Smooth muscle cell of the umbilical artery (primary cell): ENCODE data around the gene CENPX. TPM values are rescaled to one million over a fixed set of nuclear protein-coding genes. Genes with fewer than 3 reads are reported as not detected.

Source experiments
- total RNA-seq: library from RNA; depleted of rRNA; stranded (reverse); fragments of >200 nt; gene quantifications from 2 replicates; pipeline ENCODE4 v1.2.3, GENCODE V29; 2014

The CENPX gene
- total RNA-seq, result 11.3 and 17.7 TPM in 2 replicates

DNA sequence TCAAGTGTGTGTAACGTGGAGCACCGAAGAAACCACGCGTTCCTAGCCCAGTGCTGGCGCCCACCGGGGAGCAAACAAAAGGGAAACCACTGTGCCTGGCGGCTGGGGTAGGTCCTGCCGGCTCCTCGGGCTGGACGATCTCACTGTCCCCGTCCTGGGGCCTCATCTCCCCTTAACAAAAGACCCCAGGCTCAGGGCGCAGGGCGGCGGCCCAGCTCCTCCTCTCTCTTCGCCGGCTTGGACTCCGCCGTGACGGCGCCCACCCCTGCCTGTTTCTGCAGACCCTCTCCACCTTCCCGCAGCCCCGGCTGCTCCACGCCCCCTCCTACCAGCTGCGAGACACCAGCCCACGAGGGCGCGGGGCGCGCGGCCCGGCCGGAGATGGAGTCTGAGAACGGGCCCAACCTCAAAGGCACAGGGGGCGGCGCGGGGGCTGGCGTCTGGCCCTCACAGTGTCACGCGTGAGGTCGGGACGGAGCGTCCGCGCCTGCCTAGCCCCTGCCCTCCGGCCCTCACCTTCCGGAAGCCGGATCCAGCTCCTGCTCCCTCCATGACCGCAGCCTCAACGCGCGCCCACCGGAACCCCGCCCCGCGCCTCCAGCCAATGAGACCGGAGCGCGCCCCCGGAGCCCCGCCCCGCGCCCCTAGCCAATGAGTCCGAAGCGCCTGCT lies at the start of gene CENPX:
TSS of gene CENPX (minus strand) at position 569 of the 671 bp plus-strand sequence. CDS start at position 552, 17 bp downstream.

DNA sequence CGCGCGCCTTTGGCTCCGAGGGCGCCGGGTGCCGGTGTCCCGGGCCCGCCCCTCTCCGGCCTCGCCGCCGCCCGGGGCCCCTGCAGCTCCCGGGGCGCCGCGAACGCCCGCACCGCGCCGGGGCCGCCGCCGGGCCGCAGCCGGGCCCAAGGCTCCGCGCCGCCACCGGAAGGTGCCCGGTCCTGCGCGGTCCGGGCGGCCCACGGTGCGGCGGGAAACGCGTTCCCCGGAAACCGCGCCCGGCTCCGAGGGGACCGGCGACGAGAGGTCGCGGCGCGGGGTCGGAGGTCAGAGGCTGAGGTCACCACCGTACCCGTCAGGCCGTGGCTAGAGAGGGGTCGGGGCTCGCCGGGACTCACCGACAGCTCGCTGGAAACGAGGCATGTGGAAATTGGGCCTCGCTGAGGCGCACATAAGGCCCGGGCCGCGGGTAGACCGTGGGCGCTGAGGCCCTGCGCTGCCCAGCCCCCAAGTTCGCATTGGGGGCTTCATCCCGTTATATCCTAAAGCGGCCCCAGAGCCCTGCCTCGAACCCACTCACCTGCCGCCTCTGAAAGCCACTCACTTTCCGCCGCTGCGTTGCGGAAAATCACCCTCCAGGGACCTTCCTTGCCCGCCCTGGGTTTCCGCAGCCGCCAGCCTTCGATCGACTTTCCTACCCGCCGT lies 43.1 kb upstream of the CENPX start, which contains the start of gene DUS1L:
TSS of gene DUS1L (minus strand) at position 167 of the 666 bp plus-strand sequence. CDS start 745 bp downstream, outside the sequence.

DNA sequence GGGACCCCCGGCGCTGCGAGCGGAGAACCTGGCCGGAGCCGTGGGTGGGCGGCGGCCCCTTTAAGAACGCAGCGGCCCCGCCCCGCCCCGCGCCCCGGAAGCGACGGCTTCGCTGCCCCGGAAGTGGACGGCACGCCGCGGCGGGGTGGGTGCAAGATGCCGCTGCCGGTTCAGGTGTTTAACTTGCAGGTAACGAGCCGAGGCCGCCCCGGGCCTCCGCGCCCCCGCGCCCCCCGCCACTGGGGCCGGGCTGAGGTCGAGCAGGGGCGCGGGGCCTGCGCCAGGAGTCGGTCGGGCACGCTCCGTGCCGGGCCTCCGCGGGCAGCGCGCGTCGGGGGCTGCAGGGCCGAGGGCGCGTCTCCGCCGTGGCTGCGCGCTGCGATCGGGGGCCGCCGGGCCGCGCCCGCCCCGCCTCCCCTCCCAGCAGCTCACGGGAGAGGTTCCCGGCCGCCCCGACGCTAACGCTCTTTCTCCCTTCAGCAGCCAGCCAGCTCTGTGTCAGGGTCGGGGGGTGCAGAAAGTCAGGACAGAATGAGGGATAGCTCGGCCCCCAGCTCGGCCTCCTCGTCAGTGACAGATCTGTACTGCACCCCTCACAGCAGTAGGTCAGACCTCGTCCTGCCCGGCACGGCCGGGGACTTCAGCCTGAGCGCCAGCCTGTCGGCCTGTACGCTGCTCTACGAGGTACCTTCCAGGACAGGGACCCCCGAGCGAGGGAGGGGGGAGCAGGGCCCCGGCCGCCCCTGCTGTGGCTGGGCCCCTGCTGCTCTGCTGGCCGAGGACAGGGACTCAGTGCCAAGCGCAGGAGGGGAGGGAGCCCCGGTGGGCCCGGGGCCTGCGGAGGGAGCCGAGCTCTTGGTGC lies 29.3 kb upstream of the CENPX start, which contains the start of the genes GPS1 and RFNG:
TSS of gene GPS1 (plus strand) at position 123 of the 862 bp plus-strand sequence. CDS start at position 157, 34 bp downstream.
TSS of gene RFNG (minus strand) at position 36 of the 862 bp plus-strand sequence. CDS start 45 bp downstream, outside the sequence.

DNA sequence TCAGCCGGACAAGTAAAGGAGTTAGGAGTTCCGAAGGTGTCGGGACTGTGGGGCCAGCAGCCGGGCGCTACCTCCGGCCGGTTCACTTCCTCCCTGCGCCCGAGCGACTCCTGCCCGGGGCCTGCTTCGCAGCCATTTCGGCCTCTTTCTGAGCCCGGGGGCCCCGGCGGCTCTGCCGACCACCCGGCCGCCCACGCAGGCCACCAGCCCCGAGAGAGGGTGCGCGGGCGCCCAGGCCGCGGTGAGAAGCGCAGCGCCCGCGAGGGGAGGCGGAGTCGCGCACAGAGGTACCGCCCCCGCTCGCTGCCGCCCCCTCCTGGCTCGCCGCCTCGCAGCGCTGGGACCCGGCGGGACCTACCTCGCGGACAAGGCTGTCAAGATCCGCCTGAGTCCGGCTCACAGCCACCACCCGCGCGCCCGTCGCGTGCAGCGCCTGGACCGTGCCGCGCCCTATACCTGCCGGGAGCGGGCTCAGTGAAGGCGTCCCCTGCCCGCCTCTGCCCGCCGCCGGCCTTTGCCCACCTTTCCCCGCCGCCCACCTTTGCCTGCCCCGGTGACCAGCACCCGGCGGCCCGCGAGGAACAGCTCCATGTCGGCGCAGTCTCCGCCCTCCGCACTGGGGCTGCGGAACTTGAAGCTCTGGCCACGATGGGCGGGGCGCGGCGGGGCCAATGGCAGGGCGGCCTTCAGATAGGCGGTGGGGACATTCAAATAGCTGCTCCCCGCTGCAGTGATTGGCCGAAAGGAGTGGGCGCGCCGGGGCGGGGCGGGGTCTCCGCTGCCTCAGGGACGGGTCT lies 14.6 kb upstream of the CENPX start, which contains the start of gene DCXR:
TSS of gene DCXR (minus strand) at position 606 of the 797 bp plus-strand sequence. CDS start at position 591, 15 bp downstream.

DNA sequence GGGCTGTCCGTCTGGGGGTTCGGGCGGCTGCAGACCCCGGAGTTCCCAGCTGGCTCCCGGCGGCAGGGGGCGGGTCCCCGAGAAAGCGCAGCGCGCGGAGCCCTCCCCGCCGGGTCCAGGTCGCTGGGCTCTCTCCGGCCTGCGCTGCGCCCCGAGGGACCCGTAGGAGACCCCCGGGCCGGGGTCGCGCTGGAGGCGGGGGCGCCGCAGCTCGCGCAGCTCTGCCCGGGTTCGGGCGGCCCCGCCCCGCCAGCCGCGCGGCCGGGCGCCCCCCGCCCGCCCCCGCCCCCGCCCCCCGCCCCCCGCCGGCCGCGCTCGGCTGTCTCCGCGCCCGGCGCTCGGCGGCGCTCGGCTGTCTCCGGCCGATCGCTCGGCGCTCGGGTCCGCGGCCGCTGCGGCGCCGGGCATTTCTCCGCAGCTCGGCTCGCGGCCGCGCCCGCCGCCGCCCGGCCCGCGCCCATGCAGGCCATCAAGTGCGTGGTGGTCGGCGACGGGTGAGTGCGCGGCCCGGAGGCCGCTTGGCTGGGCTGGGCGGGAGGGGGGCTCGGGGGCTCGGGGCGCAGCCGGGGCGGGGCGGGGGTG lies 8.7 kb upstream of the CENPX start, which contains the start of gene RAC3:
TSS of gene RAC3 (plus strand) at position 376 of the 582 bp plus-strand sequence. CDS start at position 460, 84 bp downstream.

GRCh38 chr17:82022981-82023446 lies 336 bp upstream of the CENPX start, which contains the start of gene LRRC45:
Gene LRRC45, plus strand, starts transcription at chr17:82023305. Its CDS starts 339 bp downstream, at chr17:82023644.

GRCh38 chr17:81977211-81977808 lies 45.4 kb downstream of the CENPX start, which contains the start of gene ASPSCR1:
Gene ASPSCR1, plus strand, starts transcription at chr17:81977629. Its CDS starts 18 bp downstream, at chr17:81977647.

Other genes with a start within 250 kb of the CENPX start
- not detected in 2 replicates for gene GCGR, start 218.7 kb downstream of the CENPX start, total RNA-seq
- gene MCRIP1, start 189.6 kb downstream of the CENPX start, total RNA-seq, result 82.5 and 97.7 TPM in 2 replicates
- gene PPP1R27, start 187.8 kb downstream of the CENPX start, total RNA-seq, result 0.09 TPM in 1 of 2 replicates, not detected in the other
- gene P4HB, start 162.3 kb downstream of the CENPX start, total RNA-seq, result 2,852 and 4,180 TPM in 2 replicates
- gene ARHGDIA, start 151.5 kb downstream of the CENPX start, total RNA-seq, result 120 and 379 TPM in 2 replicates
- gene ALYREF, start 131.3 kb downstream of the CENPX start, total RNA-seq, result 76.3 and 110 TPM in 2 replicates
- gene ANAPC11, start 131.2 kb downstream of the CENPX start, total RNA-seq, result 84.9 and 198 TPM in 2 replicates
- gene NPB, start 120.6 kb downstream of the CENPX start, total RNA-seq, result 0.51 and 1.5 TPM in 2 replicates
- gene PCYT2, start 111.5 kb downstream of the CENPX start, total RNA-seq, result 50.5 and 52.1 TPM in 2 replicates
- 13.1 and 20.2 TPM in 2 replicates for gene SIRT7, start 104.7 kb downstream of the CENPX start, total RNA-seq
- gene MAFG, start 95.1 kb downstream of the CENPX start, total RNA-seq, result 28.2 and 32.5 TPM in 2 replicates
- 245 and 274 TPM in 2 replicates for gene PYCR1, start 85.6 kb downstream of the CENPX start, total RNA-seq
- gene MYADML2, start 75.6 kb downstream of the CENPX start, total RNA-seq, result under 0.01 TPM in 1 of 2 replicates, not detected in the other
- gene NOTUM, start 61.7 kb downstream of the CENPX start, total RNA-seq, result 0.14 TPM in 1 of 2 replicates, not detected in the other
- gene ASPSCR1, start 45.2 kb downstream of the CENPX start, total RNA-seq, result 21.4 and 28.8 TPM in 2 replicates
- gene LRRC45, start 427 bp upstream of the CENPX start, total RNA-seq, result 10.1 and 13.3 TPM in 2 replicates
- gene RAC3, start 8.8 kb upstream of the CENPX start, total RNA-seq, result 19.0 and 25.3 TPM in 2 replicates
- gene DCXR, start 14.8 kb upstream of the CENPX start, total RNA-seq, result 30.7 and 48.7 TPM in 2 replicates
- 47.5 and 67.4 TPM in 2 replicates for gene RFNG, start 28.9 kb upstream of the CENPX start, total RNA-seq
- gene GPS1, start 29.0 kb upstream of the CENPX start, total RNA-seq, result 90.3 and 111 TPM in 2 replicates
- gene DUS1L, start 42.9 kb upstream of the CENPX start, total RNA-seq, result 55.2 and 65.6 TPM in 2 replicates
- gene FASN, start 75.4 kb upstream of the CENPX start, total RNA-seq, result 104 and 307 TPM in 2 replicates
- gene CCDC57, start 190.0 kb upstream of the CENPX start, total RNA-seq, result 20.8 and 27.4 TPM in 2 replicates
- gene SLC16A3, start 206.2 kb upstream of the CENPX start, total RNA-seq, result 359 and 382 TPM in 2 replicates